Breast epithelium (tissue), 4 donors: ENCODE results near the gene KLKB1. TPM values are rescaled to one million over a fixed set of nuclear protein-coding genes. Genes with fewer than 3 reads are reported as not detected.

Experiments used
- DNase-seq, 2 donors: peaks; one replicate each; pipeline ENCODE4 v3.0.0-alpha.2; 2019; ENCODE audit warnings: low spot score in 2 of 2
- H3K27ac ChIP-seq, 2 donors: fragments of 200-600 bp; sonication (generic) in 1 of 2; one replicate each; pipeline ENCODE4 v1.5.1; 2016 to 2019; ENCODE audit warnings: mild to moderate bottlenecking in 1 of 2
- H3K27me3 ChIP-seq, 2 donors: fragments of 200-600 bp; sonication (generic) in 1 of 2; one replicate each; pipeline versions ENCODE4 v1.5.1 to v1.6.0; 2017 to 2019; ENCODE audit warnings: control low read depth in 1 of 2, mild to moderate bottlenecking in 1 of 2
- H3K36me3 ChIP-seq: fragments of 200-600 bp; one replicate; pipeline ENCODE4 v1.5.1; 2019
- H3K4me1 ChIP-seq, 2 donors: fragments of 200-600 bp; sonication (generic); one replicate each; pipeline ENCODE4 v1.5.1; 2016 to 2019; ENCODE audit warnings: control low read depth in 1 of 2
- H3K4me3 ChIP-seq, 3 donors: fragments of 200-600 bp; sonication (generic); 1 replicate in 2 of 3; 2 replicates in 1 of 3; pipeline ENCODE4 v1.5.1; 2016 to 2019; ENCODE audit warnings: mild to moderate bottlenecking in 3 of 3, moderate library complexity in 2 of 3
- H3K9me3 ChIP-seq, 2 donors: fragments of 200-600 bp; sonication (generic) in 1 of 2; one replicate each; pipeline ENCODE4 v1.5.1; 2016 to 2019; ENCODE audit warnings: control low read depth in 1 of 2
- CTCF ChIP-seq, 3 donors: fragments of 450-650 bp; IDR thresholded peaks; one replicate each; pipeline ENCODE4 v1.5.1; 2016 to 2017; ENCODE audit warnings: antibody characterized with exemption in 3 of 3, mild to moderate bottlenecking in 3 of 3, moderate library complexity in 3 of 3
- POLR2A ChIP-seq: fragments of 450-650 bp; IDR thresholded peaks from one replicate; pipeline ENCODE4 v1.6.1; 2016; ENCODE audit warnings: antibody characterized with exemption, mild to moderate bottlenecking, moderate library complexity
- POLR2AphosphoS5 ChIP-seq, 3 donors: sonication (generic); formaldehyde crosslinking; IDR thresholded peaks; one replicate each; pipeline ENCODE4 v1.6.1; 2017; ENCODE audit warnings: antibody characterized with exemption in 3 of 3
- intact Hi-C: fragments of 100-400 bp; cut with DNase I; formaldehyde crosslinking; loops from one replicate; pipeline ENCODE4 v1.15.1; 2023; ENCODE audit warnings: low total_unique reads
- total RNA-seq, 3 donors: library from RNA; depleted of rRNA; stranded (reverse); fragments of >200 nt; gene quantifications; one replicate each; pipeline ENCODE4 v1.1.0, GENCODE V29; 2016

Gene KLKB1
- total RNA-seq, 3 donors from 2014 or later: 0.33 to 1.2 (median 0.96) TPM

GRCh38 chr4:186304216-186304615, 76.9 kb downstream of the KLKB1 start:
- H3K27me3 ChIP-seq: peaks cover 0 to 4% of the 10 kb centered on the region in 2 donors
- no peak for TF ChIP-seq CTCF (IDR thresholded peaks at IDR 0.05)
- no peak for TF ChIP-seq POLR2AphosphoS5 (IDR thresholded peaks at IDR 0.05)
- no peak for TF ChIP-seq POLR2A
- intact Hi-C loops: no loop called here
- H3K4me3 ChIP-seq: no peak overlapping the region
- no peak overlapping the region for H3K27ac ChIP-seq
- H3K4me1 ChIP-seq: no peaks in the 10 kb centered on the region
- no peaks in the 10 kb centered on the region for H3K9me3 ChIP-seq
- DNase-seq: no peak
- no peaks in the 10 kb centered on the region for H3K36me3 ChIP-seq

- TF ChIP-seq CTCF (IDR thresholded peaks at IDR 0.05) (no peak), POLR2AphosphoS5 (IDR thresholded peaks at IDR 0.05) (no peak), POLR2A (no peak)
- no peaks in the 10 kb centered on the region for H3K9me3 ChIP-seq
- H3K36me3 ChIP-seq: no peaks in the 10 kb centered on the region
- H3K27ac ChIP-seq: no peak overlapping the region
- no peak overlapping the region for H3K4me3 ChIP-seq
- H3K4me1 ChIP-seq: no peaks in the 10 kb centered on the region
- no peak for DNase-seq
- peaks cover 0 to 7% of the 10 kb centered on the region in 2 donors for H3K27me3 ChIP-seq
- intact Hi-C loops: no loop called here
Measured at GRCh38 chr4:186304866-186305505, 77.7 kb downstream of the KLKB1 start.

DNA sequence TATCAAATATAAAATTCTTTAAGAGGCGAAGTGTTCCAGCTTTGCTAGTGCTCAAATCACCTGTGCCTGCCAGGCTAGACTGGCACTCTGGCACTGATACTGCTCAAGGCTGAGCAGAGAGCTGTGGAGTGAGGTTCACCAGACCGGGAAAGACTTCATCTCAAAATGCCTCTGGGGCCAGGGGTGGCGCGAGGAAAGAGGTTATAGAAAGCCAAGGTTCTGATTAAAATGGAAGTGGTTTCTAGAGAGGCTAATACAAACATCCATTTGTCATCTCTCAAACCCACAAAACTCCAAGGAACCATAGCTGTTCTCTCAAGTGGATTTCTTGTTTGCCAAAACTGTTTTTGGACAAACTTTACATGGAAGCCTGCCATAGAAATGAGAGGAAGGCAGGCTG, 80.2 kb downstream of the KLKB1 start:
- DNase-seq: no peak
- H3K4me3 ChIP-seq: no peak overlapping the region
- intact Hi-C loops: no loop called here
- TF ChIP-seq POLR2AphosphoS5 (IDR thresholded peaks at IDR 0.05): no peak
- TF ChIP-seq POLR2A: no peak
- TF ChIP-seq CTCF (IDR thresholded peaks at IDR 0.05): no peak
- no peaks in the 10 kb centered on the region for H3K4me1 ChIP-seq
- no peaks in the 10 kb centered on the region for H3K36me3 ChIP-seq
- H3K9me3 ChIP-seq: no peaks in the 10 kb centered on the region
- no peak overlapping the region for H3K27ac ChIP-seq
- peaks cover 0 to 7% of the 10 kb centered on the region in 2 donors for H3K27me3 ChIP-seq

- H3K27ac ChIP-seq: no peak overlapping the region
- H3K4me1 ChIP-seq: no peaks in the 10 kb centered on the region
- H3K36me3 ChIP-seq: no peaks in the 10 kb centered on the region
- TF ChIP-seq POLR2AphosphoS5 (IDR thresholded peaks at IDR 0.05) (no peak), POLR2A (no peak), CTCF (IDR thresholded peaks at IDR 0.05) (no peak)
- intact Hi-C loops: no loop called here
- DNase-seq: no peak
- no peaks in the 10 kb centered on the region for H3K9me3 ChIP-seq
- H3K27me3 ChIP-seq: peaks cover 0 to 7% of the 10 kb centered on the region in 2 donors
- H3K4me3 ChIP-seq: no peak overlapping the region
Measured at GRCh38 chr4:186307916-186308315, 80.6 kb downstream of the KLKB1 start.

Other genes starting within 250 kb of the KLKB1 start
- 10 to 100 TPM in 1 of 3 donors, 1 to 10 TPM in 2; 4.3 to 13.9 (median 7.4) TPM for gene TLR3, start 158.4 kb upstream of the KLKB1 start, total RNA-seq
- 10 to 100 TPM in 1 of 3 donors, 1 to 10 TPM in 2; 7.9 to 22.9 (median 8.0) TPM for gene FAM149A, start 122.8 kb upstream of the KLKB1 start, total RNA-seq
- gene CYP4V2, start 35.9 kb upstream of the KLKB1 start, total RNA-seq: 10 to 100 TPM; 28.2 to 40.8 (median 36.6) TPM
- gene F11, start 38.7 kb downstream of the KLKB1 start, total RNA-seq: not detected